ENCODE measurements around the gene CFDP1.

The CFDP1 gene

GRCh38 chr16:75402821-75403475, 30.4 kb downstream of the CFDP1 start:
- no peak for DNase-seq

- no peak for DNase-seq
Observed at GRCh38 chr16:75402159-75402820, 31.0 kb downstream of the CFDP1 start.

GRCh38 chr16:75401691-75402090, 31.6 kb downstream of the CFDP1 start:
- DNase-seq, result no peak

GRCh38 chr16:75398333-75398732, 35.0 kb downstream of the CFDP1 start:
- no peak for DNase-seq

- DNase-seq, result no peak
Observed at GRCh38 chr16:75394941-75395340, 38.4 kb downstream of the CFDP1 start.

- no peak for DNase-seq
Observed at GRCh38 chr16:75392906-75393305, 40.4 kb downstream of the CFDP1 start.

GRCh38 chr16:75390926-75391653, 42.2 kb downstream of the CFDP1 start:
- no peak for DNase-seq

- no peak for DNase-seq
Observed at GRCh38 chr16:75389096-75389690, 44.1 kb downstream of the CFDP1 start.

- no peak for DNase-seq
Observed at GRCh38 chr16:75387951-75388350, 45.4 kb downstream of the CFDP1 start.

GRCh38 chr16:75385507-75386152, 47.7 kb downstream of the CFDP1 start:
- no peak for DNase-seq

- no peak for DNase-seq
Observed at GRCh38 chr16:75383141-75383540, 50.2 kb downstream of the CFDP1 start.

GRCh38 chr16:75382611-75383010, 50.7 kb downstream of the CFDP1 start:
- DNase-seq, result no peak

- DNase-seq, result no peak
Observed at GRCh38 chr16:75380870-75381269, 52.4 kb downstream of the CFDP1 start.

- no peak for DNase-seq
Observed at GRCh38 chr16:75379911-75380847, 53.1 kb downstream of the CFDP1 start.

- no peak for DNase-seq
Observed at GRCh38 chr16:75379339-75379738, 54.0 kb downstream of the CFDP1 start.

GRCh38 chr16:75378616-75379015, 54.7 kb downstream of the CFDP1 start:
- DNase-seq, result no peak

- DNase-seq, result no peak
Observed at GRCh38 chr16:75377729-75378386, 55.4 kb downstream of the CFDP1 start.

GRCh38 chr16:75376475-75377161, 56.7 kb downstream of the CFDP1 start:
- DNase-seq, result no peak

GRCh38 chr16:75374388-75374787, 58.9 kb downstream of the CFDP1 start:
- no peak for DNase-seq

- no peak for DNase-seq
Observed at GRCh38 chr16:75372236-75372856, 61.0 kb downstream of the CFDP1 start.
